H1 (cell line): ENCODE data around the gene HFM1. TPM values are rescaled to one million over a fixed set of nuclear protein-coding genes. Genes with fewer than 3 reads are reported as not detected.
A peak's percentile ranks its signal among the peaks of the same experiment; 100 is the strongest.

ENCODE experiments used
- CTCF ChIA-PET: fragments of 300-600 bp; sonication (Branson Sonifier 250); formaldehyde crosslinking; loops from one replicate; lab custom pipeline; 2021; ENCODE audit not compliant: partially characterized antibody; lab: Charles Lee
- POLR2A ChIA-PET: fragments of 300-600 bp; sonication (Branson Sonifier 250); formaldehyde crosslinking; loops from one replicate; lab custom pipeline; 2021; ENCODE audit warnings: inconsistent platforms; ENCODE audit not compliant: partially characterized antibody; lab: Charles Lee
- DNase-seq, 2 experiments: peaks; one replicate each; pipeline versions ENCODE4 v3.0.0 to v3.0.0-alpha.2; 2010 to 2022; ENCODE audit warnings: low spot score in 2 of 2, low read depth in 1 of 2, mixed read lengths in 1 of 2
- FAIRE-seq: peaks from 2 replicates; lab custom pipeline; 2011; peaks lifted over from hg19 to GRCh38; lab: Jason Lieb, UNC
- H2AFZ ChIP-seq: 2 replicates; pipeline ENCODE4 v1.8.1; 2012; ENCODE audit warnings: low read length, inconsistent platforms
- H2AK5ac ChIP-seq: 2 replicates; pipeline ENCODE4 v1.6.1; 2013; ENCODE audit warnings: low read depth, low read length
- H2BK120ac ChIP-seq: replicated peaks from 2 replicates; pipeline ENCODE3; 2013; ENCODE audit warnings: low read depth, low read length, inconsistent platforms
- H2BK12ac ChIP-seq: 2 replicates; pipeline ENCODE4 v1.6.1; 2013; ENCODE audit warnings: low read depth, low read length
- H2BK15ac ChIP-seq: 2 replicates; pipeline ENCODE4 v1.6.1; 2013; ENCODE audit warnings: low read length
- H2BK20ac ChIP-seq: 2 replicates; pipeline ENCODE4 v1.6.1; 2013; ENCODE audit warnings: low read length
- H2BK5ac ChIP-seq: 2 replicates; pipeline ENCODE4 v1.6.1; 2013; ENCODE audit warnings: low read depth, low read length
- H3K14ac ChIP-seq: 2 replicates; pipeline ENCODE4 v1.6.1; 2013; ENCODE audit warnings: inconsistent platforms; ENCODE audit not compliant: insufficient read length
- H3K18ac ChIP-seq: 2 replicates; pipeline ENCODE4 v1.6.1; 2013; ENCODE audit warnings: low read length; ENCODE audit errors: extremely low read depth
- H3K23ac ChIP-seq: 2 replicates; pipeline ENCODE4 v1.6.1; 2013; ENCODE audit warnings: inconsistent platforms; ENCODE audit not compliant: insufficient read length
- H3K23me2 ChIP-seq: 2 replicates; pipeline ENCODE4 v1.6.1; 2013; ENCODE audit warnings: low read depth, low read length
- H3K27ac ChIP-seq: 2 replicates; pipeline ENCODE4 v1.6.1; 2011; ENCODE audit warnings: low read depth, low read length, inconsistent platforms
- H3K27me3 ChIP-seq, 4 experiments: replicated peaks in 1 of 4; 1 replicate in 1 of 4; 2 replicates in 3 of 4; pipeline versions ENCODE4 v1.6.1 to v1.8.1; 2011 to 2013; ENCODE audit warnings: low read length in 3 of 4, mild to moderate bottlenecking in 3 of 4, inconsistent platforms in 2 of 4, mixed read lengths in 2 of 4, moderate library complexity in 1 of 4; ENCODE audit not compliant: control insufficient read depth in 3 of 4, insufficient read depth in 3 of 4; ENCODE audit errors: extremely low read depth in 1 of 4
- H3K36me3 ChIP-seq, 4 experiments: 2 replicates each; pipeline versions ENCODE4 v1.6.1 to v1.8.1; 2011 to 2013; ENCODE audit warnings: mild to moderate bottlenecking in 4 of 4, low read length in 3 of 4, moderate library complexity in 2 of 4, control low read depth in 1 of 4, inconsistent platforms in 1 of 4; ENCODE audit not compliant: insufficient read depth in 4 of 4, control insufficient read depth in 2 of 4
- H3K4ac ChIP-seq: replicated peaks from 2 replicates; pipeline ENCODE3; 2013; ENCODE audit warnings: low read length, low read depth, mixed read lengths, inconsistent platforms; ENCODE audit not compliant: insufficient read length
- H3K4me1 ChIP-seq, 4 experiments: replicated peaks in 1 of 4; 1 replicate in 1 of 4; 2 replicates in 3 of 4; pipeline versions ENCODE4 v1.6.1 to v1.8.1; 2011 to 2013; ENCODE audit warnings: low read length in 3 of 4, inconsistent platforms in 2 of 4, mixed read lengths in 1 of 4; ENCODE audit not compliant: insufficient read depth in 4 of 4, control insufficient read depth in 3 of 4
- H3K4me2 ChIP-seq, 2 experiments: 2 replicates each; pipeline versions ENCODE4 v1.6.1 to v1.8.1; 2011 to 2013; ENCODE audit warnings: low read depth in 2 of 2, low read length in 2 of 2, control low read depth in 1 of 2, inconsistent platforms in 1 of 2, mild to moderate bottlenecking in 1 of 2; ENCODE audit not compliant: insufficient read depth in 1 of 2
- H3K4me3 ChIP-seq, 4 experiments: fragments of 200-600, 300-600 bp in 1 of 4; sonication (generic), shearing (Covaris generic), sonication (Bioruptor Twin) in 1 of 4; 2 replicates each; pipeline versions ENCODE4 v1.5.1 to v1.8.1; 2011 to 2016; ENCODE audit warnings: low read length in 4 of 4, low read depth in 3 of 4, control low read depth in 2 of 4, inconsistent platforms in 2 of 4, mild to moderate bottlenecking in 2 of 4, mixed read lengths in 1 of 4, moderate library complexity in 1 of 4; ENCODE audit not compliant: insufficient read depth in 2 of 4; ENCODE audit errors: extremely low read depth in 1 of 4
- H3K56ac ChIP-seq: replicated peaks from 2 replicates; pipeline ENCODE3; 2013; ENCODE audit warnings: low read depth, mild to moderate bottlenecking, mixed read lengths, low read length, inconsistent platforms; ENCODE audit not compliant: insufficient read length
- H3K79me1 ChIP-seq: 2 replicates; pipeline ENCODE4 v1.6.1; 2013; ENCODE audit warnings: low read depth, low read length, control low read depth
- H3K79me2 ChIP-seq, 2 experiments: 2 replicates each; pipeline versions ENCODE4 v1.6.1 to v1.8.1; 2012 to 2013; ENCODE audit warnings: low read length in 2 of 2, mild to moderate bottlenecking in 2 of 2, inconsistent platforms in 1 of 2; ENCODE audit not compliant: insufficient read depth in 2 of 2, control insufficient read depth in 1 of 2
- H3K9ac ChIP-seq, 4 experiments: replicated peaks in 1 of 4; 1 replicate in 1 of 4; 2 replicates in 3 of 4; pipeline versions ENCODE4 v1.6.1 to v1.8.1; 2011 to 2013; ENCODE audit warnings: low read depth in 3 of 4, low read length in 3 of 4, control low read depth in 2 of 4, mild to moderate bottlenecking in 2 of 4, moderate library complexity in 2 of 4, inconsistent platforms in 1 of 4; ENCODE audit errors: extremely low read depth in 1 of 4
- H3K9me3 ChIP-seq, 2 experiments: 2 replicates each; pipeline versions ENCODE4 v1.6.1 to v1.8.1; 2012 to 2013; ENCODE audit warnings: mild to moderate bottlenecking in 2 of 2, moderate library complexity in 2 of 2, control low read depth in 1 of 2, inconsistent platforms in 1 of 2, low read depth in 1 of 2, low read length in 1 of 2, mixed read lengths in 1 of 2; ENCODE audit not compliant: insufficient read depth in 2 of 2
- H4K20me1 ChIP-seq, 2 experiments: replicated peaks in 1 of 2; 2 replicates each; pipeline versions ENCODE3 to v1.8.1; 2011 to 2013; ENCODE audit warnings: inconsistent platforms in 2 of 2, low read length in 2 of 2, mild to moderate bottlenecking in 1 of 2; ENCODE audit not compliant: insufficient read depth in 2 of 2, control insufficient read depth in 1 of 2
- H4K5ac ChIP-seq: 2 replicates; pipeline ENCODE4 v1.6.1; 2013; ENCODE audit warnings: low read length, low read depth, mixed read lengths, inconsistent platforms; ENCODE audit not compliant: insufficient read length
- H4K8ac ChIP-seq: 2 replicates; pipeline ENCODE4 v1.8.0; 2013; ENCODE audit warnings: mild to moderate bottlenecking, moderate library complexity, low read length, inconsistent platforms; ENCODE audit not compliant: insufficient read depth; ENCODE audit errors: extremely low read depth
- H4K91ac ChIP-seq: replicated peaks from 2 replicates; pipeline ENCODE3; 2013; ENCODE audit warnings: low read length, mixed read lengths, inconsistent platforms; ENCODE audit not compliant: insufficient read length
- EZH2 ChIP-seq: fragments of 200-600 bp; sonication (generic); IDR thresholded peaks from 2 replicates; pipeline ENCODE4 v1.7.1; 2012; ENCODE audit warnings: low read depth, mild to moderate bottlenecking, moderate library complexity, low read length, inconsistent platforms; ENCODE audit not compliant: severe bottlenecking
- GTF2F1 ChIP-seq: IDR thresholded peaks from 2 replicates; pipeline ENCODE4 v1.6.1; 2012; ENCODE audit warnings: low read depth, low read length, improper control_type of control experiment, borderline replicate concordance
- RAD21 ChIP-seq, 2 experiments: IDR thresholded peaks in 1 of 2; conservative IDR thresholded peaks in 1 of 2; 2 replicates each; pipeline ENCODE4 v1.6.1; 2011; ENCODE audit warnings: low read depth in 2 of 2, low read length in 2 of 2, improper control_type of control experiment in 1 of 2, inconsistent platforms in 1 of 2, mild to moderate bottlenecking in 1 of 2, moderate library complexity in 1 of 2
- WGBS, 2 experiments: shearing (Covaris generic) in 1 of 2; methylation state at CpG; one replicate each; pipeline versions ENCODE4 v1.1.6 to v1.1.7; 2013 to 2015; ENCODE audit warnings: low lambda C conversion rate in 2 of 2, mixed read lengths in 2 of 2, inconsistent platforms in 1 of 2, low coverage in 1 of 2, missing lambda C conversion rate in 1 of 2; ENCODE audit not compliant: insufficient replicate concordance in 2 of 2, insufficient coverage in 1 of 2, insufficient read length in 1 of 2; ENCODE audit errors: extremely low coverage in 1 of 2, missing lambda C conversion rate in 1 of 2; 5-methylcytosine and 5-hydroxymethylcytosine counted together
- polyA plus RNA-seq, 7 experiments: library from polyadenylated mRNA; depleted of rRNA in 3 of 7; stranded (reverse) in 5 of 7; unstranded in 2 of 7; fragments of >200 nt in 5 of 7; fragments of 200-250 nt in 2 of 7; gene quantifications; 1 replicate in 5 of 7; 2 replicates in 1 of 7; 4 replicates in 1 of 7; pipeline versions ENCODE4 v1.2.1 to v1.2.3, GENCODE V29; 2011 to 2013; ENCODE audit warnings: missing spikeins in 2 of 7, mixed read lengths in 2 of 7
- total RNA-seq: library from RNA; stranded (reverse); fragmentation: NEBNext Ultra II Directional; extraction: Animal tissue kit (Norgen Biotek cat#: 25700); gene quantifications from 2 replicates; pipeline ENCODE4 v1.2.1, GENCODE V29; 2021

The HFM1 gene
- total and polyA plus RNA-seq, 2 of the 8 experiments (the other 6 are each of a cell fraction or from before 2014, with no cell fraction given), result 0.23 to 1.2 TPM

- Histone ChIP-seq H2BK12ac (no peak overlapping the region), H3K23ac (no peak overlapping the region), H2BK20ac (no peak overlapping the region), H3K4ac (no peak overlapping the region), H3K36me3 (no peaks in the 10 kb centered on the region), H3K27me3 (no peaks in the 10 kb centered on the region; a peak in 1 of 7 replicates), H2BK15ac (no peak overlapping the region), H3K9me3 (no peaks in the 10 kb centered on the region), H3K9ac (no peak overlapping the region), H3K4me2 (no peak overlapping the region), H2BK5ac (no peak overlapping the region), H2BK120ac (no peak overlapping the region), H4K5ac (no peak overlapping the region), H3K4me3 (no peak overlapping the region), H3K18ac (no peak overlapping the region), H3K4me1 (no peaks in the 10 kb centered on the region), H3K14ac (no peak overlapping the region), H3K23me2 (no peaks in the 10 kb centered on the region), H4K8ac (no peak overlapping the region), H3K56ac (no peak overlapping the region), H3K27ac (no peak overlapping the region), H4K20me1 (no peaks in the 10 kb centered on the region), H3K79me2 (no peaks in the 10 kb centered on the region), H2AFZ (no peak overlapping the region), H2AK5ac (no peak overlapping the region), H4K91ac (no peak overlapping the region), H3K79me1 (no peaks in the 10 kb centered on the region)
- FAIRE-seq (no peak), DNase-seq (no peak)
- TF ChIP-seq GTF2F1 (no peak), EZH2 (no peak), RAD21 (IDR thresholded peaks at IDR 0.05 in 1 of 2, conservative IDR thresholded peaks at IDR 0.05 in 1 of 2; ENCODE audit: low read depth in 2 of 2, low read length in 2 of 2) (0 out of 4 replicates have a peak, but pooled peaks of 1 of the 2 experiments have one; percentile 9)
- WGBS, 2 experiments, result 75% methylated on average over 7 of the region's 7 CpGs; no CpG with 5 or more reads in 1 of the 2 experiments
- CTCF ChIA-PET, result interaction anchor here (0.6 to 1.5 kb wide), 4 partner anchors 12 to 99 kb away, joined by 3 to 4 read pairs (median 4); no protein-coding TSS in a partner anchor
- POLR2A ChIA-PET, result no interaction called here
Observed at GRCh38 chr1:91406773-91407389, 2.2 kb upstream of the HFM1 start.
